Spleen (tissue), 11 donors: ENCODE data around the gene RPL15. TPM values are rescaled to one million over a fixed set of nuclear protein-coding genes. Genes with fewer than 3 reads are reported as not detected.

ENCODE experiments used
- DNase-seq: peaks from one replicate; pipeline ENCODE4 v3.0.0-alpha.2; 2020
- H3K27ac ChIP-seq, 8 donors: fragments of 200-600 bp; sonication (generic) in 7 of 8; 1 replicate in 4 of 8; 2 replicates in 4 of 8; pipeline versions ENCODE4 v1.5.0 to v1.8.0; 2016 to 2021; ENCODE audit warnings: inconsistent platforms in 4 of 8, mild to moderate bottlenecking in 4 of 8, moderate library complexity in 1 of 8
- H3K27me3 ChIP-seq, 7 donors: fragments of 200-600 bp; sonication (generic) in 6 of 7; replicated peaks in 1 of 7; 1 replicate in 4 of 7; 2 replicates in 3 of 7; pipeline versions ENCODE4 v1.5.0 to v1.8.0; 2016 to 2021; ENCODE audit warnings: inconsistent platforms in 3 of 7, mild to moderate bottlenecking in 1 of 7
- H3K36me3 ChIP-seq, 6 donors: fragments of 200-600 bp; sonication (generic) in 5 of 6; 1 replicate in 4 of 6; 2 replicates in 2 of 6; pipeline versions ENCODE4 v1.5.0 to v1.8.0; 2016 to 2021; ENCODE audit warnings: inconsistent platforms in 2 of 6
- H3K4me1 ChIP-seq, 6 donors: fragments of 200-600 bp; sonication (generic) in 5 of 6; 1 replicate in 3 of 6; 2 replicates in 3 of 6; pipeline versions ENCODE4 v1.5.0 to v1.8.0; 2016 to 2021; ENCODE audit warnings: inconsistent platforms in 3 of 6
- H3K4me3 ChIP-seq, 8 donors: fragments of 200-600 bp; sonication (generic) in 7 of 8; 1 replicate in 4 of 8; 2 replicates in 4 of 8; pipeline versions ENCODE4 v1.5.0 to v1.8.0; 2016 to 2021; ENCODE audit warnings: inconsistent platforms in 4 of 8, mild to moderate bottlenecking in 4 of 8, moderate library complexity in 2 of 8
- H3K9me3 ChIP-seq, 8 donors: fragments of 200-600 bp; sonication (generic) in 7 of 8; 1 replicate in 4 of 8; 2 replicates in 4 of 8; pipeline versions ENCODE4 v1.5.0 to v1.8.0; 2016 to 2021; ENCODE audit warnings: inconsistent platforms in 4 of 8
- CTCF ChIP-seq, 11 experiments: fragments of 200-600 bp in 7 of 11; fragments of 450-650 bp in 4 of 11; sonication (generic) in 4 of 11; IDR thresholded peaks in 8 of 11; conservative IDR thresholded peaks in 3 of 11; 1 replicate in 7 of 11; 2 replicates in 4 of 11; pipeline versions ENCODE4 v1.4.0 to v1.8.0; 2016 to 2021; ENCODE audit warnings: antibody characterized with exemption in 11 of 11, inconsistent platforms in 4 of 11, mild to moderate bottlenecking in 1 of 11
- POLR2A ChIP-seq, 3 donors: fragments of 450-650 bp; IDR thresholded peaks; one replicate each; pipeline ENCODE4 v1.5.1; 2017; ENCODE audit warnings: antibody characterized with exemption in 3 of 3, mild to moderate bottlenecking in 1 of 3
- POLR2AphosphoS5 ChIP-seq, 3 donors: sonication (generic); formaldehyde crosslinking; IDR thresholded peaks; one replicate each; pipeline ENCODE4 v1.5.1; 2017; ENCODE audit warnings: antibody characterized with exemption in 3 of 3
- WGBS, 5 donors: extraction: QIAGEN DNeasy Blood & Tissue Kit in 3 of 5; methylation state at CpG; one replicate each; pipeline versions ENCODE4 v1.1.5 to v1.1.7; 2013 to 2018; 5-methylcytosine and 5-hydroxymethylcytosine counted together
- intact Hi-C: fragments of 100-400 bp; cut with DNase I; formaldehyde crosslinking; loops from one replicate; pipeline ENCODE4 v1.15.0; 2023; ENCODE audit warnings: low total_unique reads
- polyA plus RNA-seq, 3 donors: library from polyadenylated mRNA; stranded (reverse); fragments of 200-250 nt; gene quantifications; one replicate each; pipeline ENCODE4 v1.2.1, GENCODE V29; 2013
- total RNA-seq, 7 donors: library from RNA; depleted of rRNA in 3 of 7; stranded (reverse); fragments of >200 nt in 3 of 7; fragmentation: NEBNext Ultra II Directional in 4 of 7; extraction: Animal tissue kit (Norgen Biotek cat#: 25700) in 4 of 7; gene quantifications; one replicate each; pipeline versions ENCODE4 v1.1.0 to v1.2.1, GENCODE V29; 2016 to 2021
- donor health status: healthy with polysubstance abuse.
- donor health status: DM: no; HTN: no; CAD: no; lungs with moderate emphysema.
- donor health status: DM: no; HTN: no; CAD: no.
- donor health status: Bipolar disorder and iron deficiency.
- donor health status: healthy.
- donor health status: DM: no; HTN: no; CAD: no.
- donor health status: DM: yes; HTN: yes; CAD: no.

RPL15 gene
- total and polyA plus RNA-seq, 10 donors: 1,270 to 6,830 (median 1,691) TPM

GRCh38 chr3:23874359-23875112 lies 42.4 kb upstream of the RPL15 start:
- Histone ChIP-seq H3K9me3 (no peaks in the 10 kb centered on the region), H3K27ac (no peak overlapping the region), H3K27me3 (no peaks in the 10 kb centered on the region), H3K4me1 (peaks cover 3 to 68% (median 36%) of the 10 kb centered on the region in 6 donors), H3K36me3 (peaks cover 0 to 9% (median 0%) of the 10 kb centered on the region in 6 donors), H3K4me3 (no peak overlapping the region)
- TF ChIP-seq POLR2AphosphoS5 (IDR thresholded peaks at IDR 0.05): no peak
- no peak for TF ChIP-seq POLR2A (IDR thresholded peaks at IDR 0.05)
- DNase-seq: no peak
- WGBS, 5 donors: 81 to 93% (median 83%) methylated on average over 6 of the region's 6 CpGs
- intact Hi-C loops: no loop called here

- no peak overlapping the region for H3K27ac ChIP-seq
- DNase-seq: no peak
- no peak for TF ChIP-seq CTCF (IDR thresholded peaks at IDR 0.05 in 8 of 11, conservative IDR thresholded peaks at IDR 0.05 in 3 of 11)
- TF ChIP-seq POLR2AphosphoS5 (IDR thresholded peaks at IDR 0.05): no peak
- TF ChIP-seq POLR2A (IDR thresholded peaks at IDR 0.05): no peak
- no peaks in the 10 kb centered on the region for H3K9me3 ChIP-seq
- WGBS, 5 donors: 69 to 83% (median 80%) methylated on average over 4 of the region's 4 CpGs
- peaks cover 3 to 67% (median 38%) of the 10 kb centered on the region in 6 donors for H3K4me1 ChIP-seq
- no peaks in the 10 kb centered on the region for H3K27me3 ChIP-seq
- no peak overlapping the region for H3K4me3 ChIP-seq
- peaks cover 0 to 9% (median 0%) of the 10 kb centered on the region in 6 donors for H3K36me3 ChIP-seq
- intact Hi-C loops: no loop called here
Measured at GRCh38 chr3:23875113-23875725, 41.7 kb upstream of the RPL15 start.

DNA sequence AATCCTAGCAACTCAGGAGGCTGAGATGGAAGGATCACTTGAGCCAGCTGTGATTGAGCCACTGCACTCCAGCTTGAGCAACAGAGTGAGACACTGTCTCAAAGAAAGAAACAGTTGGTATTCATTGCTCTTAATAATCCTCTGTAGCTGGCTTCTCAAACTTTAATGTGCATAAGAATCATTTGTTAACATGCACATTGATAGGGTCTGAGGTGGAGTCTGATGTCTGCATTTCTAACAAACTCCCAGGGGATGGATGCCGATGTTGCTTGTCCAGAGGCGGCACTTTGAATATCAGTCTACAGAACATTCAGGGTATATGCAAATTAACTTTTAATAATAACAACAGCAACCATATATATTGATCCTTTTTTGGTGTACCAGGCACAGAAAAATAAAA lies 40.0 kb upstream of the RPL15 start:
- Histone ChIP-seq H3K36me3 (peaks cover 0 to 14% (median 0%) of the 10 kb centered on the region in 6 donors), H3K4me1 (peaks cover 6 to 79% (median 43%) of the 10 kb centered on the region in 6 donors), H3K9me3 (no peaks in the 10 kb centered on the region), H3K27me3 (no peaks in the 10 kb centered on the region), H3K27ac (no peak overlapping the region), H3K4me3 (no peak overlapping the region)
- DNase-seq: no peak
- 80 to 97% (median 83%) methylated on average over 2 of the region's 2 CpGs for WGBS, 5 donors
- TF ChIP-seq POLR2AphosphoS5 (IDR thresholded peaks at IDR 0.05) (no peak), POLR2A (IDR thresholded peaks at IDR 0.05) (no peak), CTCF (IDR thresholded peaks at IDR 0.05 in 8 of 11, conservative IDR thresholded peaks at IDR 0.05 in 3 of 11) (no peak)
- intact Hi-C loops: no loop called here

DNA sequence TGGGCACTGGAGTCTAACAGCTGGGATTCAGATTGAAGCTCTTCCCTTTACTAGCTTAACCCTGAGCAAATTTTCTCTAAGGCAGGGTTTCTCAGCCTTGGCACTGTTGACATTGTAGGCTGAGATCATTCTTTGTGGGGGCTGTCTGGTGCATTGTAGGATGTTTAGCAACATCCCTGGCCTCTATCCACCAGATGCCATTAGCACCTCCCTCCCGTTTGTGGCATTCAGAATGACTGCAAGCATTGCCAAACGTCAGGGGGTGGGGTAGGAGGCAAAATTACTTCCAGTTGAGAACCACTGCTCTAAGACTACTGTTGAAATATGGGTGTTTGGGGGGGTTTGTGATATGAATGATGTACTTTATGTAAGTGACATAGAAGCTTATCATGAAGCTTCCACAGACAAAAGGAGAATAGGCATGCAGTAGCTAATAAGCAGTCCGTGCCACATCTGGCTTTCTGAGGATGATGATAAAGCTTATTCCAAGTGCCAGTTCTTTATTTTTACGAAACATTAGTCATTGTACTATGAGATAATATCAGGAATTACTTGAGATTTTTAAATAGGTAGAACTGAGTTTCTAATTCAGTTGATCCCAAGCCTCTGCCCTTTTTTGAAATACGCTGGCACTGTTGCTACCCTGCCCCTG lies 39.5 kb upstream of the RPL15 start:
- peaks cover 0 to 19% (median 0%) of the 10 kb centered on the region in 6 donors for H3K36me3 ChIP-seq
- H3K4me3 ChIP-seq: no peak overlapping the region
- intact Hi-C loops: no loop called here
- DNase-seq: no peak
- H3K4me1 ChIP-seq: peaks cover 6 to 79% (median 43%) of the 10 kb centered on the region in 6 donors
- 45 to 74% (median 52%) methylated on average over 5 of the region's 5 CpGs for WGBS, 5 donors
- no peaks in the 10 kb centered on the region for H3K27me3 ChIP-seq
- TF ChIP-seq POLR2A (IDR thresholded peaks at IDR 0.05): no peak
- TF ChIP-seq CTCF (IDR thresholded peaks at IDR 0.05 in 8 of 11, conservative IDR thresholded peaks at IDR 0.05 in 3 of 11): no peak
- TF ChIP-seq POLR2AphosphoS5 (IDR thresholded peaks at IDR 0.05): no peak
- no peak overlapping the region for H3K27ac ChIP-seq
- H3K9me3 ChIP-seq: no peaks in the 10 kb centered on the region
